ACHN (cell line): ENCODE data around the gene PEAR1.

Experiments used
- DNase-seq: peaks from one replicate; pipeline ENCODE4 v3.0.0-alpha.2; 2015
- in situ Hi-C: cut with HindIII; loops from 2 replicates; pipeline ENCODE4 v1.10.0; 2017; ENCODE audit warnings: low sequenced_read_pairs, low pct_ligation_motif_present, low pct_unique_long_range_greater_than_20kb

Gene PEAR1

DNA sequence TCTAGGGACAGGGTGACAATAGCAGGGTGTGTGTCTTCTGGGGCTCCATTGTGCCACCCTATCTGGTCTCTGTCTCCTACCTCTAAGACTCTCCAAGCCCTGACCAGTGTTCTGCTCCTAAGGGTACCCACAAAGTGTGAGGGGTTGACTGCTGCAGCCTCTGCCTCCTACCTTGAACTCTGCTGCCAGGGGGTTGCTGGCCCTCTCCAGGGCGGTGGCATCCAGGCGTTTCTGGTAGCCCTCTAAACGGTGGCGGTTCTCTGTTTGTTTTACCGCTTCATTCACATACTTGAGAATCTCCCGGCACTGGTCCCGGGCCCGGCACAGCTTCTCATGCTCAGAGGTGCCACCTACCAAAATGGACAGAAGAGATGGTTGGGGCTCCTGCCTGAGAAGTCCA, 51.3 kb downstream of the PEAR1 start:
- DNase-seq, result no peak
- in situ Hi-C loops, result no loop called here

DNA sequence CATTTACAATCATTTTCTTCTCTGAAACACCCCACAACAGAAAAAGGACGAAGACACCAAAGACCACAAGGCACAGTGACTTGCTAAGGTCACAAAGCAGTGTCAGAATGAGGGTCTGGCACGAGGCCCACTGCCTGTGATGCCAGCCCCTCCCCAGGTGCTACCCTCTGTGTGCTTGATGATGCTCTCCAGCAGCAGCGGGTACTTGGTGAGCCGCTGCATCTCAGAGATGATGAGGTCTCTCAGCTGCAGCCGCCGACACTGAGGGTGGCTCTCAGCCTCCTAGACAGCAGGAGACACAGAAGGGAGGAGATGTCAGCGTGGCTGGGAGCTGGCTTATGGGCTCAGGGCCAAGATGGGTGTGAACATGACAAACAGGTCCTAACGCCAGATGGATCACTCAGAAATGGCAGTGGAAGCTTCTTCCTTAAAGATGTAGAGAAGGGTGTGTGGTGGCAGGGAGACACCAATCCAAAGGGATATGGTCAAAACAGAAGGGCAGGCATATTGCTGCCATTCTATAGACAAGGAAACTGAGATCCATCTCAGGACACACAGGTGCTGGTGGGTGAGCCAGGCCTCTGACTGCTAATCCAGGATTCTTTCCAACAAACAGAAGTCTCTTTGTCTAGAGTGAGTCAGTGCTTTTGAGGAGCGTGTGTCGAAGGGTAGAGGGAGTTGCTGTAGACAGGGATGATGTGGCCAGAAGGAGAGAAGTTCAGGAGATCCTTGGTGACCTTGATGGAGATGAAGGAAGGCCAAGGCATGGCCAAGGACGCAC, 52.6 kb downstream of the PEAR1 start:
- in situ Hi-C loops, result no loop called here
- no peak for DNase-seq

DNA sequence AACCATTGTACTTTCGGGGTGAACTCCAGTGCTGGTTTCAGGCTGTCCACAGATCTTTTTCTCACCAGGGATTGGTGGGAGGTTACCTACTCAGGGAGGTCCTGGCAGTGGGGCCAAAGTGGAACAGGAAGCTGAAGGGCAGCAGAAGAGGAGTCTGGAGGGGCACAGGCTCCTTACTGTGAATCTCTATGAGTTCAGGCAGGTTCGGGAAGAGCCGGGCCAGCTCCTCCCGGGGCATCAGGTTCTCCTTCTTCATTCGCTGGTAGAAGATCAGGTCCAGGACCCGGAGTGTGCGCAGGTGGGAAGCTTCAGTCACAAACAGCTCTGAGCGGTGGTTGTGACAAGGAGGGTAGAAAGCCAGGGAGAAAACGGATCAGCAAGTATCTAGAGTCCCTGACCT, 53.6 kb downstream of the PEAR1 start:
- in situ Hi-C loops, result no loop called here
- no peak for DNase-seq

DNA sequence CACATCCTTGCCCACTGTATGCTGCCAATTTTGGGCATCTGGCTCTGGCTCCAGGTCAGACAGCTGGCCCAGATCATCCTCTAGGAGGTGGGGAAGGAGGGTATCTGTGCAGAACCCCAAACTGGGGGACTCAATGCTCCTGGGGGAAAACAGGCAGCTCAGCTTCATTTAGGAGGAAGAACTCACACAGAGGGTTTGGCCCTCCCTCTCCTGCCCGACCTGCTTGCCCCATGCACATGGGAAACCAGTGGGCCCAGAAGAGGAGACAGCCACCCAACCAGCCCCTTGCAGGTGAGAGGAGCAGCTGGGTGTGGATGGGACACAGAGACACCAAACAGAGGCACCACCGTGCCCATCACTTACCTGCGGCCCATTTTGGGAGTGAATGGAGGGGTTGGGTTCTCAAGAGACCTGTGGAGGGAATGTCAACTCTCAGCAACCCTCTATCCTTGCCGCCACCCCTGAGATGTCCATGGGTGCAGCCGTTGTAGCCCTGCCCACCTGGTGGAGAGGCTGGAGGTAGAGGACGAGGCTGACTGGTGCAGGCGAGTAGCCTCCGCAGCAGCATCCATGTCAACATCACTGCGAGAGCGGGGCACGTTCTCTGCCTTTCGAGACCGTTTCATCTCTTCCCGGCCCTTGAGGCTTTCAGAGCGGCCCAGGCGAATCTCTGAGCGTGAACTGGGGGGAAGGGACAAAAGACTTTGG, 54.5 kb downstream of the PEAR1 start:
- in situ Hi-C loops, result no loop called here
- no peak for DNase-seq

DNA sequence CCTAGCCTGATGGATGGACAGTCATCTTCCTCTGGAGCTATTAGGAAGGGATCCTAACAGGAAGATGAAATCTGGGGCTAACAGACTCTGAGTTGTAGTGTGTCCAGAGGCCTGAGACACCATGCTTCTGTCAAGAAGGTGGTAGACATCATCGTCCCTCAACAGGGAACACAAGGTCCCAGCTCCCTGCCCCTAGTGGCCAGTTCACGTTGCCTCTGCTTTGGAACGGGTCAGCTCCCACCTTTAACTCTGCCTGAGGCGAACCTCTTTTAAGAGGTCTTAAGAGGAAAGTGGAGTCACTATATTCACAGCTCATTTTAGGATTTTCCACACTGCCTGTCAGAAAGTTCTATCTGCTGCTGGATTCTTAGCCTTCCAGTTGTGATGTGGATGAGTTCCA, 55.2 kb downstream of the PEAR1 start:
- DNase-seq, result no peak

DNA sequence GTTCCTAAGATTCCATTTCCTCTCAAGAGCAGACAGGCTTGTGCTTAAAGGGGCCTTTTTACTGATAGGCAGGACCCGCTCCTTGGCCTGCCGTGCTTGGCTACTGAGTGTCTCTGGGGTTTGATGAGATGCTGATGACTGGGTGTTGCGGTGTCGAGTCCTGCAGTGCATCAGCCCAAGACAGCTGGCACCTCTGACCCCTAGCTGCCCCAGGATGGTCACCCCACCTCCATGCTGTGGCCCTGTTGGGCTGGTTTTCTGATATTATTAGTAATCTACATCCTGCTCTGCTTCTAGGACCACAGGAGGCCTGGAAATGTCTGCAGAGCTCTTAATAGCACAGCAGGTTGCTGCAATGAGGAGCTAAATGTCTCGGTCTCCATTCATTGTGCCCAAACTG, 55.6 kb downstream of the PEAR1 start:
- DNase-seq, result no peak
- in situ Hi-C loops, result no loop called here

More for the DNA sequence above, 55.2 kb downstream of the PEAR1 start:
- in situ Hi-C loops, result no loop called here

DNA sequence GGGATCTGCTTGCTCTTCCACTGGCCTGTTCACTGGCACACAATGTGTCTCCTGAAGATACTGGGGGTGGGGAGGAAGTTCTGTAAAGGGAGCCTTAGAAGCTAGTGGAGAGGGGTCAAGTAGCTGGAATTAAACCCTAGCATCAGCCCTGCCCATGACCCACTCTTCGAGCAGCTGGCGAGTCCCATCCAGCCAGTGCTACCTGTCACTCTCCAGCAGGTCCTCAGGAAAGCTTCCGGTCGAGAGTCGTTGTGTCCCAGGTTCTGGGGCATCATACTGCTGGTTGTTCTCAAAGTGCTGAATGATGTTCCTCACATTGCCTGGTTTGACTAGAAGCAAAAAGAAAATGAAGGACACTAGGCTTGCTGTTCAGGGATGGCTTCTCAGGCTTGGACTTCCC, 57.9 kb downstream of the PEAR1 start:
- DNase-seq, result no peak
- in situ Hi-C loops, result no loop called here

DNA sequence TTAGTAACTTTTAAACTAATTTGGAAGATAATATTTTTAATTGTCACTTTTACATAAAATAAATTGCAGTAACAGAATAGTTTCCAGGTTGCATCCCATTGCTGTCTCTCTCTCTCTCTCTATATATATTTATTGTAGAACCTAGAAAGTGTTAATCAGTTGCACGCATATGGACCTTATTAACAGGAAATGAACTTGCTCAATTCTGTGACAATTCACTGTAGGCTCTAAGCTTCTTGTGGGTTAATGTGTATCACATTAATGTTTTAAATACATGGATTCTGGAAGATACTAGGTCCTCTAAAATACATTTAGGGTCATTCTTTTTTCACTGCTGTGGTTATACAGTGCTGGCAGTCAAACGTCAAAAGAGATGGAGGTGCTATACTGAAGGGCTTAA, 60.1 kb downstream of the PEAR1 start:
- no peak for DNase-seq
- in situ Hi-C loops, result no loop called here

DNA sequence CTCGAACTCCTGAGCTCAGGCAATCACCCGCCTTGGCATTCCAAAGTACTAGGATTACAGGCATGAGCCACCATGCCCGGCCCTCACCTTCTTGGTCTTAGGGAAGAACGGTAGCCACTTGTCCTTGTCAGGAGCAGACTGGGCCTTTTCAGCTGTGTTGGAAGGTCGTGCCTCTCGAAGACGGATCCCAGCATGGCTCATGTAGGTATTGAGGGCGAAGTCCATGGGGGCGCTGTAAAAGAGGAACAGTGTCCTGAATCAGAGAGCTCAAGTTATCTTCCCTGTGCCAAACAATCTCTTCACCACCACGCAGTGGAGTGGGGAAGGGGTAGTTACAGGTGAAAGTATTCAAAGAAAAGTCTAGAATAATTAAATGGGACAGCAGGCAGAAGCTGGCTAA, 62.8 kb downstream of the PEAR1 start:
- DNase-seq, result no peak
- in situ Hi-C loops, result no loop called here

DNA sequence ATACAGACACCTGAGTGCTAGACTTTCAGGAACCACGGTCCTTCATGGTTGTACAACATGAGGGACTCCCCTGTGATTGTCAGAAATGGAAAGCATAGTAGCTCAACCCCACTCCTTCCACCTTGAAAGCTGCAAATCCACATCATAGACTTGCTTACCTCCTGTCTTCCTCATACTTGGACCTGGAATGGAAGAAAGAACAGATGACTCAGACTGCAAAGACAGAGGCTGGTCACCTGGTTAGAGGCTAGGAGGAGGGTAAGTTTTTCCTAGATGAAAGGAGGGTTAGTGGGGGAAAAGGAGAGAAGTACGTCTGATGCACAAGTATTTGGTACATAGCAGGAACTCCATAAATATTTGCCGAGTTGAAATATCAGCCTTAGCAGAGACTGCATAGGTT, 64.1 kb downstream of the PEAR1 start:
- no peak for DNase-seq
- in situ Hi-C loops, result no loop called here

DNA sequence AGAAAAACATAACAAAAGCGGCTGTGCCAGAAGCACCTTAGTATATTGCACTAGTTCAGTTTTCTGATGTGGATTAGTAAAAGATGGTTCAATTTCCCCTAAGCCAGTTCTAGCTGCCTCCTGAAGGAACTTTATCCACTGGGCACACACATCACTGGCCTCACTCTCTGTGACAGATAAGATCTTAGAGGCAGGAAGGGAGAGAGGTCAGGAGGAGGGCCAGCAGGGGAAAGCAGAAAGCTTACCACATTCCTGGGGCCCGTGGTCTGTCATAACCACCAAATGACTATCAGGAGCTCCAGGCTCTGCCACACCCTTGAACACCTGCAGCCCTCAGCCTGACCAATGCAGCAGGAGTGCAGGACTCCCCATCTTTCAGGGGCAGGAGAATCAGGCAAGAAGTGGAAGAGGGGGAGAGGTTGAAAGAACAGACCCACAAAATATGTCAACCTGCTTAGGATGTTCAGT, 64.8 kb downstream of the PEAR1 start:
- in situ Hi-C loops, result no loop called here
- DNase-seq, result no peak

DNA sequence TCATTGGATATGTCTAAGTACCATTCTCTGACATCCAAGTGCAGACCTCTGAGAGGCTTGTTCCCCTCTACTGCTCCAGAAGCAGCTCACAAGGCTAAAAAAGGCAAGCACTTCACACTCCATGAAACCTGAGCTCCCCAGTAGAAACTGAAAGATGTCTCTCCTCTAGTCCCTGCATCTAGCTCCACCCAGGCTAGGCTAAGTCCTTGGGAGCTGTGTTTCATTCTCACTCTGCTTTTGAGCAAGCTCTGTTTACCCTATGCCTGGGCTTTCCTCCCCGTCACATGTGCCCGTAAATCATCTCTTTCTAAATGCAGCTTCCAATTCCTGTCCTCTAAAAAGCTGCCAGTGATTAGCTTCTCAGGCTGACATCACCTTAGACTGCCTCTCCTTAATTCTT, 65.9 kb downstream of the PEAR1 start:
- no peak for DNase-seq
- in situ Hi-C loops, result no loop called here

DNA sequence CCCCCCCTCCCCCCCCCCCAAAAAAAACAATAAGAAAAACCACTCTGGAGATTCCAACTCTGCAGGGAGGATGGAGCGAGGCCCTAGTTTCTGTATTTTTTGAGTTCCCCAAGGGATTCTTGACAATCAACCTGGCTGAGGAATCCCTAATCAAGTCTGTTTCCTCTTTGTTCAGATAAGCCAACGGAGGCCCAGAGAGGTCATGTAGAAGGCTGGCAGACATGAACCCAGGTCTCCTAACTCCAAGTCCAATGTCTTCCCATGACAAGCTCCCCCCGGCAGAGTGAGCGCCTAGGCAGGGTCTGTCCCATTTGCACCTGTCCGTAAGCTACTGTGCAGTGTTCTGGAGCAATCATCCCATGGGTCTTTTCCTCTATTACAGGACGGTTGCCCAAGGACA, 66.4 kb downstream of the PEAR1 start:
- in situ Hi-C loops, result no loop called here

DNA sequence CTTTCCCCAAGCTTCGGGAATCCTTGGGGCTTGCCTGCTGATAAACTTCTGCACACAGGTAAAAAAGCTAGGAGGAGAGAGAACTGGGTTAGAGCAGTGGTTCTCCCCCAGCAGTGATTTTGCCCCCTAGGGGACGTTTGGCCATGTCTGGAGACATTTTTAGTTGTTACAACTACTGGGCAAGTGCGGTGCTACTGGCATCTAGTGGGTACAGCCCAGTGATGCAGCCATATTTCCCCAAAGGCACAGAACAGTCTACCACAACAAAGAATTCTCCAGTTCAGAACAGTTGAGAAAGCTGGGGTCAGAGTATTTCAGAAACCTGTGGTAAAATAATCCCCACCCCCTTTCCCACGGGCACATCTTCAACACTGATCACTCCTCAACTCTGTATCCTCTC, 68.2 kb downstream of the PEAR1 start:
- in situ Hi-C loops, result no loop called here
- peak; percentile 35 for DNase-seq

More for the DNA sequence above, 66.4 kb downstream of the PEAR1 start:
- DNase-seq, result no peak

DNA sequence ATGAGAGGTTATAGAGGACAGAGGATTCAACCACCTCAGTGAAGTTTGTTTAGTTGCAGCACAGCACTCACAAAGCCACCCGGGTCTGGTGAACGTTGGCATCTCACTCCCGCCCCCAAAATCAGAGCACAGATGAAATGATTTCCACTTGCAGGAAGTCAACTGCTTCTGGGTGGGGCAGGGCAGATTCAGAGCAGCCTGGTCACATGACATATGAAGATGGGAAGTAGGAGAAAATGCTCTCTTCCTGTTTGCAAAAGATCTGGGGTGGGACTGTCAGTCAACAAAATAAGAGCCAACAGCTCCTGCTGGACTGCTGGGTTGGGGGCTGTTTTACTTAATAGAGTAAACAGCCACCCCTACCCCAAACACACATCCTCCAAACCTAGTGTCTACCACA, 70.1 kb downstream of the PEAR1 start:
- in situ Hi-C loops, result no loop called here
- DNase-seq, result no peak

DNA sequence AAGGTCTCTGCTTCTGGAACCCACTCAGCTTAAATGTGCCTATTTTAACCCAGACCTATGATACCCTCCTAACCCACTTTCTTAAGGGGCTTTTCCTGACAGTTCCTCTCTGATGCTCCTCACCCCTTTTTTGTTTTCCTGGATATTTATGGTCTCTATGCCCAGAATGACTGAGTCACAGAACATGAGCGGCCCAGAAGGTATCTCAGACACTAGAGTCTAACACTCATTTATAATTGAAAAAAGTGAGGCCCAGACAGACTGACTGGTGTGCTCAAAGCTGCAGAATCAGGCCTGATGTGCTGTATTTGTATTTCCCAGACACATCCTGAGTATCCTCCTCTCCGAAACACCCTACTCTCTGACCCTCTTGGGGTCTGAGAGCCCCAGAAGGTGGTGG, 70.9 kb downstream of the PEAR1 start:
- no peak for DNase-seq
- in situ Hi-C loops, result no loop called here
